ENCODE data around the gene WHRN. TPM values are rescaled to one million over a fixed set of nuclear protein-coding genes. Genes with fewer than 3 reads are reported as not detected.

WHRN gene
- total RNA-seq, 4 donors from 2014 or later, result 3.0 to 15.5 (median 6.6) TPM

- no peak for TF ChIP-seq CTCF (IDR thresholded peaks at IDR 0.05)
- no peak for ATAC-seq (ENCODE audit: low FRiP score)
- DNase-seq (ENCODE audit: low spot score), result no peak
Measured at GRCh38 chr9:114367772-114368569, 137.3 kb downstream of the WHRN start.

- DNase-seq (ENCODE audit: low spot score) (no peak), ATAC-seq (ENCODE audit: low FRiP score) (no peak)
- TF ChIP-seq CTCF (IDR thresholded peaks at IDR 0.05), result no peak
Measured at GRCh38 chr9:114367366-114367765, 137.9 kb downstream of the WHRN start.

GRCh38 chr9:114366334-114367128, 138.7 kb downstream of the WHRN start:
- DNase-seq (ENCODE audit: low spot score) (no peak), ATAC-seq (ENCODE audit: low FRiP score) (peak; percentile 78)
- TF ChIP-seq CTCF (IDR thresholded peaks at IDR 0.05), result no peak

GRCh38 chr9:114365194-114365593, 140.1 kb downstream of the WHRN start:
- no peak for ATAC-seq (ENCODE audit: low FRiP score)
- DNase-seq (ENCODE audit: low spot score), result no peak
- no peak for TF ChIP-seq CTCF (IDR thresholded peaks at IDR 0.05)

GRCh38 chr9:114364134-114365041, 140.9 kb downstream of the WHRN start:
- DNase-seq (ENCODE audit: low spot score) (no peak), ATAC-seq (ENCODE audit: low FRiP score) (no peak)
- TF ChIP-seq CTCF (IDR thresholded peaks at IDR 0.05), result no peak

DNA sequence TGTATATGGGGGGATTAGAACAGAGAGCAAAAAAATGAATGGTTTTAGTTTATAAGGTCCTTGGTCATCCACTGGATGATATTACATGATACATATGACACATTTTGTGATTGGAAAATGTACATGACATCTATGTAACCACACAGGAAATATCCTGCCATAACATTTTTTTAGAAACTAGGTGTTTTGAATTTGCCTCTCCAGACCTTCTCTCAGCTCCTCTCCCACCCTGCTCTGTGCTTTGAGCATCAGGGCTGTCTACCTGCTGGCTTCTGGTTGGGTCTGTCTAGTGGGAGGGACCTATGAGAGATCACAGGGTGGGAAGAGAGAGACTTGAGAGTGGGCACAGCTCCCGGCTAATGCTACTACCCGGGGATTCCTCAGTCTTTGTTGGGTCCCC, 141.8 kb downstream of the WHRN start:
- no peak for TF ChIP-seq CTCF (IDR thresholded peaks at IDR 0.05)
- ATAC-seq (ENCODE audit: low FRiP score), result no peak
- DNase-seq (ENCODE audit: low spot score), result no peak
